Measurements from ENCODE around the gene DIP2C. TPM values are rescaled to one million over a fixed set of nuclear protein-coding genes. Genes with fewer than 3 reads are reported as not detected.

The DIP2C gene
- total RNA-seq, 3 donors from 2014 or later: 0.20 to 0.27 (median 0.26) TPM

DNA sequence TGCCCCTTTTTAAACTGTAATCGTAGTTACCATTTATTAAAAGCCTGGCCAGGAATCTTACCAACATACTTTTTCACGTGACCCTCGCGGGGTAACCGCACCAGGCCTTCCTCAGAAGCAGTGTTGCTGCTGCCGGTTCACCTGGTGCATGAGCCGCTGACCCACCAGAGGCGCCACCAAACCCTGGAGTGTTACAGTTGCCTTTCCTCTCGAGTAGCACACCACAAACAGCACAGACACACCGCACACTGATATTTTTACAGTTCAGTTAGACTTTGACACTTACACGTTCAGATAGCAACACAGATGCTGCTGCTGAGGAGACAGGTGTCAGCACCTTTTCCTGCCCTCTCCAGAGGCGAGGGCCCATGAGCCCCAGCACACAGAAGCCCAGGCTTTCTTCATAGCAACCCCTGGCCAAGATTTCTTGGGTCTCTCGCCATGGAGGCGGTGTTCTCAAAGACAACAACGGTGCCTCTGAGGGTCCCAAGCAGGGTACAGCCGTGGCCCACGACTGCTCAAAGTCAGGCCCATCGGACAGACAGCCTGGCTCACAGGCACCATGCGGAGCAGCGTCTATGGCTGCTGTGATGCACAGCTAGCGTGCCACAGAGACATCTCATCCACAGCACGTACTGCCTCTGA is 123.1 kb downstream of the DIP2C start:
- ATAC-seq: no peak
- no peaks in the 10 kb centered on the region for H3K4me1 Mint-ChIP-seq (ENCODE audit: low read depth)
- no peak overlapping the region for H3K4me3 Mint-ChIP-seq
- peaks cover 25% of the 10 kb centered on the region for H3K9me3 Mint-ChIP-seq
- H3K27me3 Mint-ChIP-seq (ENCODE audit: low read depth): peaks cover 28% of the 10 kb centered on the region
- H3K36me3 Mint-ChIP-seq (ENCODE audit: insufficient read depth): peaks cover 2% of the 10 kb centered on the region
- no peak for DNase-seq

- ATAC-seq (no peak), DNase-seq (no peak)
- Mint-ChIP-seq H3K27me3 (ENCODE audit: low read depth) (peaks cover 28% of the 10 kb centered on the region), H3K4me3 (no peak overlapping the region), H3K9me3 (peaks cover 25% of the 10 kb centered on the region), H3K36me3 (ENCODE audit: insufficient read depth) (peaks cover 2% of the 10 kb centered on the region), H3K4me1 (ENCODE audit: low read depth) (no peaks in the 10 kb centered on the region)
Observed at GRCh38 chr10:565676-566075, 123.8 kb downstream of the DIP2C start.

- Mint-ChIP-seq H3K36me3 (ENCODE audit: insufficient read depth) (no peaks in the 10 kb centered on the region), H3K9me3 (peaks cover 21% of the 10 kb centered on the region), H3K27me3 (ENCODE audit: low read depth) (peaks cover 24% of the 10 kb centered on the region), H3K4me3 (no peak overlapping the region), H3K4me1 (ENCODE audit: low read depth) (no peaks in the 10 kb centered on the region)
- DNase-seq (no peak), ATAC-seq (no peak)
Observed at GRCh38 chr10:565146-565545, 124.3 kb downstream of the DIP2C start.

DNA sequence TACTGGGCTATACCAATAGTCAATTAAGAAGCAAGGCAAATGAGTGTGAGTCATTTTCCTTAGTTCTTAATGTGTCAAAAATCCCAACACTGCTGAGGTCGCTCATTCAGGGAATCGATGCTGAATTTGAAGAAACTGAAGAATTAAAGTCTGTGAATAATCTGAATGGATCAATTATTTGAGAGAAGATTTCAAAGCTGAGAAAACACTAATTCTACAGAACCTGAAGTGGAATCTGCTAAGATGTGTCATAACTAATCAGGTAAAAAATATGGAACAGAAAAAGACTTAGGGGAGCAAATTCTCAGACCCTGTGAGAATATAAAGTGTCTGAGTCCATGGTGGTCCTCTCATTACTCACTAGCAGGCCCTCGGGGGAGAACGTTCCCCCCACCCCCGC is 125.6 kb downstream of the DIP2C start:
- DNase-seq: no peak
- ATAC-seq: no peak
- H3K4me1 Mint-ChIP-seq (ENCODE audit: low read depth): no peaks in the 10 kb centered on the region

DNA sequence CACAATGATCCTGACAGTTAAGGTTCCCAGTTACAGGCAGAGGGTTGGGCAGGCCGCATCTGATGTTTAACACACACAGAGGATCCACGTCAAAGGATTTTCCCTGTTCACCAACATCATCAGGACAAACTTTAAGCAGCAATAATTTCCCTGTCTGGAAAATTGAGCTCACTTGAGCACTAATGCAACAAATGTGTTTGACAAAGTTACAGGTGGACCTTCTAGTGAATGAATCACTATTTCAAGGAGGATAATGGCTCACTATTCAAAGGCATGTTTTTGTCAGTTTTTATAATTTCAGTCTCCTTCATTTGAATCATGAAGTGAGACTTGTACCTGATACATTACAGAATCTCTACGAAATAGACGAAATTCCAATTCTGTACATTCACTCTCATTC is 127.3 kb downstream of the DIP2C start:
- H3K4me3 Mint-ChIP-seq: no peak overlapping the region
- DNase-seq (no peak), ATAC-seq (no peak)
- H3K4me1 Mint-ChIP-seq (ENCODE audit: low read depth): peaks cover 1% of the 10 kb centered on the region
- no peaks in the 10 kb centered on the region for H3K36me3 Mint-ChIP-seq (ENCODE audit: insufficient read depth)
- peaks cover 17% of the 10 kb centered on the region for H3K9me3 Mint-ChIP-seq
- peaks cover 15% of the 10 kb centered on the region for H3K27me3 Mint-ChIP-seq (ENCODE audit: low read depth)

More for the DNA sequence above, 125.6 kb downstream of the DIP2C start:
- peaks cover 17% of the 10 kb centered on the region for H3K9me3 Mint-ChIP-seq
- H3K36me3 Mint-ChIP-seq (ENCODE audit: insufficient read depth): no peaks in the 10 kb centered on the region
- no peak overlapping the region for H3K4me3 Mint-ChIP-seq
- H3K27me3 Mint-ChIP-seq (ENCODE audit: low read depth): peaks cover 20% of the 10 kb centered on the region

DNA sequence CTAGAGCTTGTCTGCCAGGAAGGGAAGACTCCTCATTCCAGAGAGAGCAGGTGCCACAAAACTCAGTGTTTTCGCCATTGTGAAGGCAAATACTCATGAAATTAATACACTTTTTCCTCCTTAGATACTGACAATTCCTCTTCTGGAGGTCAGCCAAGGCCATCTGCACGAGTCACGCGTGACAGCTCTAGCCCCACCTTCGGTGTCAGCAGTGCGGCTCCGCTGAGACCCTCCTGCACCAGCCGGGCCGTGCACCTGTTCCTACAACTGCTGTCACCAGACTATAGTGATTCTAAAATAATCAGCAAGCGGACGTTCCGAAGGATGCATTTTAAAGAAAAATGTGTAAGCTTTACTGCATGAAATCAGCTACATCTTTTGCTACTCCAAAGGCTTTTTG is 127.7 kb downstream of the DIP2C start:
- Mint-ChIP-seq H3K9me3 (peaks cover 17% of the 10 kb centered on the region), H3K4me1 (ENCODE audit: low read depth) (peaks cover 1% of the 10 kb centered on the region), H3K27me3 (ENCODE audit: low read depth) (peaks cover 19% of the 10 kb centered on the region), H3K36me3 (ENCODE audit: insufficient read depth) (no peaks in the 10 kb centered on the region), H3K4me3 (no peak overlapping the region)
- ATAC-seq (no peak), DNase-seq (no peak)

GRCh38 chr10:560314-560992 is 129.0 kb downstream of the DIP2C start:
- H3K9me3 Mint-ChIP-seq: peaks cover 17% of the 10 kb centered on the region
- no peak overlapping the region for H3K4me3 Mint-ChIP-seq
- no peaks in the 10 kb centered on the region for H3K36me3 Mint-ChIP-seq (ENCODE audit: insufficient read depth)
- peaks cover 23% of the 10 kb centered on the region for H3K27me3 Mint-ChIP-seq (ENCODE audit: low read depth)
- ATAC-seq (no peak), DNase-seq (no peak)
- H3K4me1 Mint-ChIP-seq (ENCODE audit: low read depth): peaks cover 3% of the 10 kb centered on the region

GRCh38 chr10:559767-560047 is 129.8 kb downstream of the DIP2C start:
- no peak overlapping the region for H3K4me3 Mint-ChIP-seq
- no peak for DNase-seq
- ATAC-seq: no peak
- peaks cover 16% of the 10 kb centered on the region for H3K9me3 Mint-ChIP-seq
- H3K36me3 Mint-ChIP-seq (ENCODE audit: insufficient read depth): no peaks in the 10 kb centered on the region
- H3K4me1 Mint-ChIP-seq (ENCODE audit: low read depth): peaks cover 3% of the 10 kb centered on the region
- H3K27me3 Mint-ChIP-seq (ENCODE audit: low read depth): peaks cover 16% of the 10 kb centered on the region

GRCh38 chr10:558891-559766 is 130.3 kb downstream of the DIP2C start:
- Mint-ChIP-seq H3K4me1 (ENCODE audit: low read depth) (peaks cover 3% of the 10 kb centered on the region), H3K4me3 (no peak overlapping the region), H3K36me3 (ENCODE audit: insufficient read depth) (no peaks in the 10 kb centered on the region), H3K9me3 (peaks cover 10% of the 10 kb centered on the region), H3K27me3 (ENCODE audit: low read depth) (peaks cover 16% of the 10 kb centered on the region)
- no peak for ATAC-seq
- DNase-seq: no peak

- Mint-ChIP-seq H3K4me1 (ENCODE audit: low read depth) (peaks cover 3% of the 10 kb centered on the region), H3K36me3 (ENCODE audit: insufficient read depth) (no peaks in the 10 kb centered on the region), H3K4me3 (no peak overlapping the region), H3K9me3 (peaks cover 2% of the 10 kb centered on the region), H3K27me3 (ENCODE audit: low read depth) (peaks cover 16% of the 10 kb centered on the region)
- DNase-seq: no peak
- no peak for ATAC-seq
Observed at GRCh38 chr10:558364-558763, 131.1 kb downstream of the DIP2C start.

GRCh38 chr10:557792-558328 is 131.6 kb downstream of the DIP2C start:
- peaks cover 12% of the 10 kb centered on the region for H3K27me3 Mint-ChIP-seq (ENCODE audit: low read depth)
- H3K9me3 Mint-ChIP-seq: no peaks in the 10 kb centered on the region
- no peaks in the 10 kb centered on the region for H3K36me3 Mint-ChIP-seq (ENCODE audit: insufficient read depth)
- no peak overlapping the region for H3K4me3 Mint-ChIP-seq
- ATAC-seq: no peak
- H3K4me1 Mint-ChIP-seq (ENCODE audit: low read depth): peaks cover 3% of the 10 kb centered on the region
- DNase-seq: no peak

- no peak for DNase-seq
- H3K36me3 Mint-ChIP-seq (ENCODE audit: insufficient read depth): no peaks in the 10 kb centered on the region
- ATAC-seq: no peak
- H3K4me1 Mint-ChIP-seq (ENCODE audit: low read depth): peaks cover 3% of the 10 kb centered on the region
- H3K27me3 Mint-ChIP-seq (ENCODE audit: low read depth): peaks cover 12% of the 10 kb centered on the region
- no peaks in the 10 kb centered on the region for H3K9me3 Mint-ChIP-seq
- no peak overlapping the region for H3K4me3 Mint-ChIP-seq
Observed at GRCh38 chr10:556971-557637, 132.4 kb downstream of the DIP2C start.

- Mint-ChIP-seq H3K36me3 (ENCODE audit: insufficient read depth) (no peaks in the 10 kb centered on the region), H3K9me3 (no peaks in the 10 kb centered on the region), H3K4me3 (no peak overlapping the region), H3K27me3 (ENCODE audit: low read depth) (peaks cover 15% of the 10 kb centered on the region), H3K4me1 (ENCODE audit: low read depth) (peaks cover 3% of the 10 kb centered on the region)
- ATAC-seq (no peak), DNase-seq (no peak)
Observed at GRCh38 chr10:555682-556350, 133.7 kb downstream of the DIP2C start.

- Mint-ChIP-seq H3K27me3 (ENCODE audit: low read depth) (peaks cover 15% of the 10 kb centered on the region), H3K4me3 (no peak overlapping the region), H3K4me1 (ENCODE audit: low read depth) (peaks cover 3% of the 10 kb centered on the region), H3K36me3 (ENCODE audit: insufficient read depth) (no peaks in the 10 kb centered on the region), H3K9me3 (no peaks in the 10 kb centered on the region)
- ATAC-seq: no peak
- no peak for DNase-seq
Observed at GRCh38 chr10:555281-555680, 134.2 kb downstream of the DIP2C start.
